ENCODE measurements around the gene NLRP1.

- TF ChIP-seq, protein P1, sequence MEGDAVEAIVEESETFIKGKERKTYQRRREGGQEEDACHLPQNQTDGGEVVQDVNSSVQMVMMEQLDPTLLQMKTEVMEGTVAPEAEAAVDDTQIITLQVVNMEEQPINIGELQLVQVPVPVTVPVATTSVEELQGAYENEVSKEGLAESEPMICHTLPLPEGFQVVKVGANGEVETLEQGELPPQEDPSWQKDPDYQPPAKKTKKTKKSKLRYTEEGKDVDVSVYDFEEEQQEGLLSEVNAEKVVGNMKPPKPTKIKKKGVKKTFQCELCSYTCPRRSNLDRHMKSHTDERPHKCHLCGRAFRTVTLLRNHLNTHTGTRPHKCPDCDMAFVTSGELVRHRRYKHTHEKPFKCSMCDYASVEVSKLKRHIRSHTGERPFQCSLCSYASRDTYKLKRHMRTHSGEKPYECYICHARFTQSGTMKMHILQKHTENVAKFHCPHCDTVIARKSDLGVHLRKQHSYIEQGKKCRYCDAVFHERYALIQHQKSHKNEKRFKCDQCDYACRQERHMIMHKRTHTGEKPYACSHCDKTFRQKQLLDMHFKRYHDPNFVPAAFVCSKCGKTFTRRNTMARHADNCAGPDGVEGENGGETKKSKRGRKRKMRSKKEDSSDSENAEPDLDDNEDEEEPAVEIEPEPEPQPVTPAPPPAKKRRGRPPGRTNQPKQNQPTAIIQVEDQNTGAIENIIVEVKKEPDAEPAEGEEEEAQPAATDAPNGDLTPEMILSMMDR (conservative IDR thresholded peaks at IDR 0.05; ENCODE audit: low read length) = no peak
- no peak for TF ChIP-seq EZH2phosphoT487 (IDR thresholded peaks at IDR 0.05; ENCODE audit: borderline replicate concordance)
Measured at GRCh38 chr17:5536866-5537650, 47.3 kb downstream of the NLRP1 start.

Measured in Loucy (cell line).